ENCODE measurements around the gene DPP4.

- TF ChIP-seq CREB1 (CRISPR knock-in tag; IDR thresholded peaks at IDR 0.05; ENCODE audit: low read depth) (no peak), CTCF (conservative IDR thresholded peaks at IDR 0.05; ENCODE audit: low read depth in 2 of 2) (no peak), POLR2AphosphoS5 (IDR thresholded peaks at IDR 0.05; ENCODE audit: low read depth) (no peak), EZH2 (IDR thresholded peaks at IDR 0.05; ENCODE audit: low read depth, unreplicated experiment) (no peak), EZH2phosphoT487 (IDR thresholded peaks at IDR 0.05; ENCODE audit: unreplicated experiment) (no peak), ETS1 (IDR thresholded peaks at IDR 0.05) (no peak), NANOG (IDR thresholded peaks at IDR 0.05; ENCODE audit: borderline replicate concordance) (no peak), REST (IDR thresholded peaks at IDR 0.05; ENCODE audit: unreplicated experiment) (no peak)
These were observed 3.6 kb downstream of the DPP4 start for GRCh38 chr2:162070228-162070936.

Data from GM23338 (cell line).